Measurements from ENCODE around the gene ZC3H13.

ZC3H13 gene

GRCh38 chr13:45941261-45941660 lies 111.3 kb downstream of the ZC3H13 start:
- DNase-seq (ENCODE audit: low read depth in 2 of 2): no peak

- DNase-seq (ENCODE audit: low read depth in 2 of 2): no peak
Observed at GRCh38 chr13:45940061-45940460, 112.5 kb downstream of the ZC3H13 start.

- DNase-seq (ENCODE audit: low read depth in 2 of 2): no peak
Observed at GRCh38 chr13:45936621-45937020, 115.9 kb downstream of the ZC3H13 start.

- DNase-seq (ENCODE audit: low read depth in 2 of 2): no peak
Observed at GRCh38 chr13:45934283-45934682, 118.3 kb downstream of the ZC3H13 start.

- no peak for DNase-seq (ENCODE audit: low read depth in 2 of 2)
Observed at GRCh38 chr13:45933203-45933908, 119.2 kb downstream of the ZC3H13 start.

GRCh38 chr13:45932676-45933075 lies 119.9 kb downstream of the ZC3H13 start:
- DNase-seq (ENCODE audit: low read depth in 2 of 2): no peak

GRCh38 chr13:45932172-45932571 lies 120.4 kb downstream of the ZC3H13 start:
- no peak for DNase-seq (ENCODE audit: low read depth in 2 of 2)

- DNase-seq (ENCODE audit: low read depth in 2 of 2): no peak
Observed at GRCh38 chr13:45931211-45931610, 121.3 kb downstream of the ZC3H13 start.

- DNase-seq (ENCODE audit: low read depth in 2 of 2): no peak
Observed at GRCh38 chr13:45930177-45930576, 122.4 kb downstream of the ZC3H13 start.

- no peak for DNase-seq (ENCODE audit: low read depth in 2 of 2)
Observed at GRCh38 chr13:45928843-45929242, 123.7 kb downstream of the ZC3H13 start.

- DNase-seq (ENCODE audit: low read depth in 2 of 2): no peak
Observed at GRCh38 chr13:45928176-45928575, 124.4 kb downstream of the ZC3H13 start.

GRCh38 chr13:45926741-45927140 lies 125.8 kb downstream of the ZC3H13 start:
- DNase-seq (ENCODE audit: low read depth in 2 of 2): no peak

GRCh38 chr13:45925151-45925550 lies 127.4 kb downstream of the ZC3H13 start:
- DNase-seq (ENCODE audit: low read depth in 2 of 2): no peak

- no peak for DNase-seq (ENCODE audit: low read depth in 2 of 2)
Observed at GRCh38 chr13:45921162-45921736, 131.3 kb downstream of the ZC3H13 start.

GRCh38 chr13:45918597-45918996 lies 133.9 kb downstream of the ZC3H13 start:
- no peak for DNase-seq (ENCODE audit: low read depth in 2 of 2)

GRCh38 chr13:45917019-45917418 lies 135.5 kb downstream of the ZC3H13 start:
- no peak for DNase-seq (ENCODE audit: low read depth in 2 of 2)

GRCh38 chr13:45915686-45916439 lies 136.7 kb downstream of the ZC3H13 start:
- no peak for DNase-seq (ENCODE audit: low read depth in 2 of 2)

- no peak for DNase-seq (ENCODE audit: low read depth in 2 of 2)
Observed at GRCh38 chr13:45909673-45910072, 142.9 kb downstream of the ZC3H13 start.

GRCh38 chr13:45909089-45909488 lies 143.5 kb downstream of the ZC3H13 start:
- no peak for DNase-seq (ENCODE audit: low read depth in 2 of 2)

GRCh38 chr13:45907503-45907902 lies 145.0 kb downstream of the ZC3H13 start:
- DNase-seq (ENCODE audit: low read depth in 2 of 2): no peak

Data from stimulated activated CD8-positive, alpha-beta memory T cell treated with anti-CD3 and anti-CD28 coated beads, Interleukin-15, amount 100 ng/mL, for 4 hours (primary cell).